Body of pancreas (tissue), 4 donors: Measurements from ENCODE around the gene DEDD.

Experiments
- POLR2A ChIP-seq, 3 donors: fragments of 450-650 bp; IDR thresholded peaks; one replicate each; pipeline ENCODE4 v1.6.1; 2016; ENCODE audit warnings: antibody characterized with exemption in 3 of 3, mild to moderate bottlenecking in 2 of 3
- TF ChIP-seq, protein P1 (sequence below), 7 experiments: fragments of 450-650 bp in 4 of 7; fragments of 200-600 bp in 3 of 7; sonication (generic) in 3 of 7; IDR thresholded peaks; one replicate each; pipeline ENCODE4 v1.5.1; 2016 to 2019; ENCODE audit warnings: antibody characterized with exemption in 7 of 7

DNA sequence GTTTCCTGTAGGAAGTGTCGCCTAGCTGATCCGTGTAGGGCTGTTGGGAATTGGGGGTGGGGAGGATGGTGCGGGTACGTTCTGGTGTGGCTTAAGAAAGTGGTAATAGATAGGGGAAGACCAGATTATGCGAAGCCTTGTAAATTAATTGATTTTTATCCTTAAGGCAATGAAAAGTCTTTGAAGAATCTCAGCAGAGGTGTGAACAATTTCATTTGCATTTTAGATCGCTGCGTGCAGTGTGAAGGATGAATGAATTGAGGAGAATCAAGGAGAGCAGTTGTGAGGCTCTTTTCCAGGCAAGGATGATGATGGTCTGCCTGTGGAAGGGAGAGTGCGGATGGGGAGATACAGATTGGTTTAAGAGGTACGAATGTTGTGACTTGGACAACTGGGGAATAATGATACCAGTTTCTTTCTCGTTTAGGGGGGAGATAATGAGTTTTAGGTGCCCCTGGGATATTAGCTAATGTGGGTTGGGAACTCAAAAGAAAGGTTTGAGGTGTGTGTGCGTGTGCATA is 813 bp upstream of the DEDD start:
- TF ChIP-seq, protein P1, sequence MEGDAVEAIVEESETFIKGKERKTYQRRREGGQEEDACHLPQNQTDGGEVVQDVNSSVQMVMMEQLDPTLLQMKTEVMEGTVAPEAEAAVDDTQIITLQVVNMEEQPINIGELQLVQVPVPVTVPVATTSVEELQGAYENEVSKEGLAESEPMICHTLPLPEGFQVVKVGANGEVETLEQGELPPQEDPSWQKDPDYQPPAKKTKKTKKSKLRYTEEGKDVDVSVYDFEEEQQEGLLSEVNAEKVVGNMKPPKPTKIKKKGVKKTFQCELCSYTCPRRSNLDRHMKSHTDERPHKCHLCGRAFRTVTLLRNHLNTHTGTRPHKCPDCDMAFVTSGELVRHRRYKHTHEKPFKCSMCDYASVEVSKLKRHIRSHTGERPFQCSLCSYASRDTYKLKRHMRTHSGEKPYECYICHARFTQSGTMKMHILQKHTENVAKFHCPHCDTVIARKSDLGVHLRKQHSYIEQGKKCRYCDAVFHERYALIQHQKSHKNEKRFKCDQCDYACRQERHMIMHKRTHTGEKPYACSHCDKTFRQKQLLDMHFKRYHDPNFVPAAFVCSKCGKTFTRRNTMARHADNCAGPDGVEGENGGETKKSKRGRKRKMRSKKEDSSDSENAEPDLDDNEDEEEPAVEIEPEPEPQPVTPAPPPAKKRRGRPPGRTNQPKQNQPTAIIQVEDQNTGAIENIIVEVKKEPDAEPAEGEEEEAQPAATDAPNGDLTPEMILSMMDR (IDR thresholded peaks at IDR 0.05), result no peak
- no peak for TF ChIP-seq POLR2A (IDR thresholded peaks at IDR 0.05)
